ENCODE results near the gene ZC3HAV1L. TPM values are rescaled to one million over a fixed set of nuclear protein-coding genes. Genes with fewer than 3 reads are reported as not detected.

The ZC3HAV1L gene
- total RNA-seq, 1 donor from 2014 or later, result 12.3 TPM

- FAIRE-seq (no peak), DNase-seq (ENCODE audit: low read depth) (no peak)
- Histone ChIP-seq H2AFZ (ENCODE audit: low read depth, low read length) (no peak overlapping the region), H3K36me3 (ENCODE audit: insufficient read depth, low read length) (peaks cover 10% of the 10 kb centered on the region), H3K4me2 (ENCODE audit: low read length) (no peak overlapping the region), H3K79me2 (ENCODE audit: insufficient read depth, low read length) (no peaks in the 10 kb centered on the region), H3K4me3 (ENCODE audit: insufficient read depth, low read depth, low read length) (no peak overlapping the region), H3K27me3 (ENCODE audit: insufficient read depth, low read length) (no peaks in the 10 kb centered on the region), H3K27ac (ENCODE audit: low read depth, low read length) (no peak overlapping the region), H3K9ac (ENCODE audit: low read length) (no peak overlapping the region), H3K4me1 (ENCODE audit: insufficient read depth, low read length) (no peaks in the 10 kb centered on the region), H4K20me1 (ENCODE audit: insufficient read depth, low read length) (no peaks in the 10 kb centered on the region), H3K9me3 (ENCODE audit: insufficient read depth, low read depth, low read length) (no peaks in the 10 kb centered on the region)
- H3K36me3 Mint-ChIP-seq (ENCODE audit: low read depth, unreplicated experiment), result peaks cover 37% of the 10 kb centered on the region
- TF ChIP-seq CTCF (IDR thresholded peaks at IDR 0.05; ENCODE audit: insufficient read depth, low read depth, low read length), result no peak
- no peak for TF ChIP-seq EZH2 (IDR thresholded peaks at IDR 0.05; ENCODE audit: insufficient read depth, low read length)
- no peaks in the 10 kb centered on the region for H3K9me3 Mint-ChIP-seq (ENCODE audit: unreplicated experiment)
- H3K4me1 Mint-ChIP-seq (ENCODE audit: low read depth, unreplicated experiment), result no peaks in the 10 kb centered on the region
- no peak overlapping the region for H3K4me3 Mint-ChIP-seq (ENCODE audit: unreplicated experiment)
- no peaks in the 10 kb centered on the region for H3K27me3 Mint-ChIP-seq (ENCODE audit: low read depth, unreplicated experiment)
- H3K27ac Mint-ChIP-seq (ENCODE audit: unreplicated experiment), result no peak overlapping the region
Observed at GRCh38 chr7:139068544-139069399, 32.9 kb upstream of the ZC3HAV1L start.

GRCh38 chr7:139066315-139066714, 30.5 kb upstream of the ZC3HAV1L start:
- no peak overlapping the region for H3K4me2 ChIP-seq (ENCODE audit: low read length)
- H3K79me2 ChIP-seq (ENCODE audit: insufficient read depth, low read length), result no peaks in the 10 kb centered on the region
- no peak overlapping the region for H3K4me3 ChIP-seq (ENCODE audit: insufficient read depth, low read depth, low read length)
- H3K4me1 Mint-ChIP-seq (ENCODE audit: low read depth, unreplicated experiment), result no peaks in the 10 kb centered on the region
- no peaks in the 10 kb centered on the region for H3K9me3 ChIP-seq (ENCODE audit: insufficient read depth, low read depth, low read length)
- H3K36me3 ChIP-seq (ENCODE audit: insufficient read depth, low read length), result peaks cover 7% of the 10 kb centered on the region
- H3K9ac ChIP-seq (ENCODE audit: low read length), result no peak overlapping the region
- no peak overlapping the region for H3K27ac Mint-ChIP-seq (ENCODE audit: unreplicated experiment)
- no peak for TF ChIP-seq EZH2 (IDR thresholded peaks at IDR 0.05; ENCODE audit: insufficient read depth, low read length)
- TF ChIP-seq CTCF (IDR thresholded peaks at IDR 0.05; ENCODE audit: insufficient read depth, low read depth, low read length), result no peak
- H3K4me3 Mint-ChIP-seq (ENCODE audit: unreplicated experiment), result no peak overlapping the region
- peaks cover 33% of the 10 kb centered on the region for H3K36me3 Mint-ChIP-seq (ENCODE audit: low read depth, unreplicated experiment)
- H3K27me3 Mint-ChIP-seq (ENCODE audit: low read depth, unreplicated experiment), result no peaks in the 10 kb centered on the region
- no peak for FAIRE-seq
- no peak for DNase-seq (ENCODE audit: low read depth)
- H4K20me1 ChIP-seq (ENCODE audit: insufficient read depth, low read length), result no peaks in the 10 kb centered on the region
- H3K27me3 ChIP-seq (ENCODE audit: insufficient read depth, low read length), result no peaks in the 10 kb centered on the region
- peaks cover 2% of the 10 kb centered on the region for H3K9me3 Mint-ChIP-seq (ENCODE audit: unreplicated experiment)
- H2AFZ ChIP-seq (ENCODE audit: low read depth, low read length), result no peak overlapping the region
- H3K27ac ChIP-seq (ENCODE audit: low read depth, low read length), result no peak overlapping the region
- no peaks in the 10 kb centered on the region for H3K4me1 ChIP-seq (ENCODE audit: insufficient read depth, low read length)

- H2AFZ ChIP-seq (ENCODE audit: low read depth, low read length), result no peak overlapping the region
- H3K4me1 ChIP-seq (ENCODE audit: insufficient read depth, low read length), result no peaks in the 10 kb centered on the region
- H3K9me3 Mint-ChIP-seq (ENCODE audit: unreplicated experiment), result peaks cover 2% of the 10 kb centered on the region
- H3K79me2 ChIP-seq (ENCODE audit: insufficient read depth, low read length), result no peaks in the 10 kb centered on the region
- no peak overlapping the region for H3K4me3 Mint-ChIP-seq (ENCODE audit: unreplicated experiment)
- H3K36me3 ChIP-seq (ENCODE audit: insufficient read depth, low read length), result peaks cover 7% of the 10 kb centered on the region
- H3K27ac ChIP-seq (ENCODE audit: low read depth, low read length), result no peak overlapping the region
- H3K27ac Mint-ChIP-seq (ENCODE audit: unreplicated experiment), result no peak overlapping the region
- no peak overlapping the region for H3K4me3 ChIP-seq (ENCODE audit: insufficient read depth, low read depth, low read length)
- H3K4me2 ChIP-seq (ENCODE audit: low read length), result no peak overlapping the region
- no peak overlapping the region for H3K9ac ChIP-seq (ENCODE audit: low read length)
- no peak for TF ChIP-seq EZH2 (IDR thresholded peaks at IDR 0.05; ENCODE audit: insufficient read depth, low read length)
- TF ChIP-seq CTCF (IDR thresholded peaks at IDR 0.05; ENCODE audit: insufficient read depth, low read depth, low read length), result no peak
- no peaks in the 10 kb centered on the region for H3K27me3 Mint-ChIP-seq (ENCODE audit: low read depth, unreplicated experiment)
- H4K20me1 ChIP-seq (ENCODE audit: insufficient read depth, low read length), result no peaks in the 10 kb centered on the region
- peaks cover 34% of the 10 kb centered on the region for H3K36me3 Mint-ChIP-seq (ENCODE audit: low read depth, unreplicated experiment)
- FAIRE-seq (no peak), DNase-seq (ENCODE audit: low read depth) (no peak)
- H3K4me1 Mint-ChIP-seq (ENCODE audit: low read depth, unreplicated experiment), result no peaks in the 10 kb centered on the region
- H3K27me3 ChIP-seq (ENCODE audit: insufficient read depth, low read length), result no peaks in the 10 kb centered on the region
- no peaks in the 10 kb centered on the region for H3K9me3 ChIP-seq (ENCODE audit: insufficient read depth, low read depth, low read length)
Observed at GRCh38 chr7:139065323-139065722, 29.5 kb upstream of the ZC3HAV1L start.
